GM19043 (cell line): ENCODE measurements around the gene DRD2.

ENCODE experiments used
- ATAC-seq: cut with Tn5 transposase; IDR thresholded peaks from one replicate; pipeline ENCODE4 v1.9.1; 2021; ENCODE audit warnings: low read depth; ENCODE audit not compliant: unreplicated experiment

The DRD2 gene

GRCh38 chr11:113377681-113378412 is 97.4 kb downstream of the DRD2 start:
- ATAC-seq: no peak

GRCh38 chr11:113376156-113376555 is 99.0 kb downstream of the DRD2 start:
- ATAC-seq: no peak

- ATAC-seq: no peak
Observed at GRCh38 chr11:113375402-113375801, 99.8 kb downstream of the DRD2 start.

- ATAC-seq: no peak
Observed at GRCh38 chr11:113373981-113374560, 101.1 kb downstream of the DRD2 start.

GRCh38 chr11:113373306-113373705 is 101.9 kb downstream of the DRD2 start:
- no peak for ATAC-seq

GRCh38 chr11:113372309-113372708 is 102.9 kb downstream of the DRD2 start:
- ATAC-seq: no peak

- no peak for ATAC-seq
Observed at GRCh38 chr11:113370634-113371033, 104.6 kb downstream of the DRD2 start.

GRCh38 chr11:113369411-113369810 is 105.8 kb downstream of the DRD2 start:
- no peak for ATAC-seq

GRCh38 chr11:113365895-113366294 is 109.3 kb downstream of the DRD2 start:
- no peak for ATAC-seq

GRCh38 chr11:113363996-113364641 is 111.1 kb downstream of the DRD2 start:
- no peak for ATAC-seq

GRCh38 chr11:113363406-113363805 is 111.8 kb downstream of the DRD2 start:
- no peak for ATAC-seq
